ENCODE results near the gene ZBTB38.

The ZBTB38 gene

DNA sequence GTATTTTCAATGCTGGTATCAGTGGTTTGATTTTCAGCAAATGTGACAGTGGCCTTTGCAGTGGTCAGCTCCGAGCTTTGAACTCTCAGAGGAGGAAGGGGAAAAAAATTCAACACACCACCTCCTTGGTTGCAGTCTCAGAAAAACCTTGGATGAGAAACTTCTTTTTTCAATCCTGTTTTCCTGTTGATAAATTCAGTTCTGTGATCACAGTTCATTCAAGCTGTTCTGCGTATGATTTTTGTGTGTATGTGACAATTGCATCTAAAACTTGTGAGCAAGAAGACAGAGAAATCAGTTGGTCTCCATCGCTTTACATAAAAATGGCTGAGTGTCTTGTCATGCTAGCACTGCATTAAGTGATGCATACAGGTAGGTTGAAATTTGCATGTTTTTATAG is 19.2 kb downstream of the ZBTB38 start:
- no peaks in the 10 kb centered on the region for H3K36me3 Mint-ChIP-seq (ENCODE audit: insufficient read depth)
- H3K4me1 Mint-ChIP-seq, result peaks cover 15% of the 10 kb centered on the region
- H3K9me3 Mint-ChIP-seq, result no peaks in the 10 kb centered on the region
- ATAC-seq (replicated peaks; ENCODE audit: extremely low read depth, poor library complexity, severe bottlenecking) (no peak), DNase-seq (ENCODE audit: low spot score in 2 of 2) (no peak)
- H3K27me3 Mint-ChIP-seq, result no peaks in the 10 kb centered on the region
- H3K4me3 Mint-ChIP-seq, result no peak overlapping the region
- no peak overlapping the region for H3K27ac Mint-ChIP-seq (ENCODE audit: low read depth)

GRCh38 chr3:141388395-141388794 is 20.1 kb downstream of the ZBTB38 start:
- no peaks in the 10 kb centered on the region for H3K36me3 Mint-ChIP-seq (ENCODE audit: insufficient read depth)
- peak overlapping the region; percentile 89 for H3K27ac Mint-ChIP-seq (ENCODE audit: low read depth)
- peak overlapping the region; percentile 80 for H3K4me3 Mint-ChIP-seq
- H3K4me1 Mint-ChIP-seq, result peaks cover 15% of the 10 kb centered on the region
- peak; percentile 50 for ATAC-seq (replicated peaks; ENCODE audit: extremely low read depth, poor library complexity, severe bottlenecking)
- H3K9me3 Mint-ChIP-seq, result no peaks in the 10 kb centered on the region
- H3K27me3 Mint-ChIP-seq, result no peaks in the 10 kb centered on the region
- no peak for DNase-seq (ENCODE audit: low spot score in 2 of 2)

DNA sequence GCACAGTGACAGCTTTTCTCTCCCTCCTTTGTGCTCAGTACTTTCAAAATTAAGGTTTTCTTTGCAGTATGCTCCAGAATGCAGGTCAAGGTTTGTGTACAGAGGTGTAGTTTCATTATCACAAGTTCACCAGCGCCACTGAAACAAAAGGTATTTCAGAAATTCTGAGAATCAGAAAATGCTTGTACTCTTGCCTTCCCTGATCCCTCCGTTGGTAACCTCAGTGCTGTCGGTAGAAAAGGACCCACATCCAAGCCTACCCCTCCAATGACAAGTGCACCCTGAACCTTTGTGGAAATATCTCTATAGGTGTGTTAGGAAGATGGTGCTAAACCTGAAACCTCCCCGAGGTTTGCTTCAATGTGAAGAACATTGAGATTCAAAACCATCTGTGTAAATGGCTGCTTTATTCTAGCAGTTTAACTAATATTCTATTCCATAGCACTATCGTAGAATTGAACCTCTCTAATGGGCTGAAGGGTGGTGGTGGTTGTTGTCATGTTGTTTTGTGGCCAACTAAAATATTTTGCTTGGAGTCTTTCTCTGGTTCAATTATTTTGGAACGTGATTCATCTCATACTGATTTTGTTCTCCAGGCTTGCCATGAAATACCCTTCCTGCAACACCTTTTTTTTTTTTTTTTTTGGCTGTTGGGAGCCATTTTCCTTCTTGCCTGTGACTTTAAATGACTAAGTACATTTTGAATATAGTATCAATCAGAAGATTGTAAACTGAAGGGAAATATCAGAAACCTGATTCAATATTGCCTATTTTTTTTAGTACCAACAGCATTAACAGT is 20.7 kb downstream of the ZBTB38 start:
- H3K4me3 Mint-ChIP-seq, result peak overlapping the region; percentile 80
- H3K9me3 Mint-ChIP-seq, result no peaks in the 10 kb centered on the region
- DNase-seq (ENCODE audit: low spot score in 2 of 2), result no peak
- peak overlapping the region; percentile 89 for H3K27ac Mint-ChIP-seq (ENCODE audit: low read depth)
- peaks cover 15% of the 10 kb centered on the region for H3K4me1 Mint-ChIP-seq
- H3K27me3 Mint-ChIP-seq, result no peaks in the 10 kb centered on the region
- ATAC-seq (replicated peaks; ENCODE audit: extremely low read depth, poor library complexity, severe bottlenecking), result peak; percentile 59
- no peaks in the 10 kb centered on the region for H3K36me3 Mint-ChIP-seq (ENCODE audit: insufficient read depth)

DNA sequence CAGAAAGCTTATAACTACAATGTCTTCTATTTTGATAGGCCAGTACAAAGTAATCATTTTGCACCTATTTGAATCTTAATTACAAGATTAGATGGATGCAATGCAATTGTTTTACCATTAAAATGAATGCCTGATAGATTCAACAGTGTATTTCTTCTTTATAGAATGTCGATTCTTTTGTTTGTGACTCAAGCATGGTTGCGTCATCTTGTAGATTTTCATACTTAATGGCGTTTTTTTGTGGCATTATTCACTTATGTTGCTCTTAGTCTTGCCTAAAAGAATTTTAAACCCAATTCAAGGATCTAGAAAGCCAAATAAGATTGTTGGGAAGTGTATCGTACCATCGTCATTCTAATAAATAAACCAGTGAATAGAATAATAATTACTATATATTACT is 21.4 kb downstream of the ZBTB38 start:
- peaks cover 15% of the 10 kb centered on the region for H3K4me1 Mint-ChIP-seq
- no peaks in the 10 kb centered on the region for H3K27me3 Mint-ChIP-seq
- H3K36me3 Mint-ChIP-seq (ENCODE audit: insufficient read depth), result no peaks in the 10 kb centered on the region
- ATAC-seq (replicated peaks; ENCODE audit: extremely low read depth, poor library complexity, severe bottlenecking), result no peak
- no peaks in the 10 kb centered on the region for H3K9me3 Mint-ChIP-seq
- H3K27ac Mint-ChIP-seq (ENCODE audit: low read depth), result peak overlapping the region; percentile 89
- no peak for DNase-seq (ENCODE audit: low spot score in 2 of 2)
- peak overlapping the region; percentile 80 for H3K4me3 Mint-ChIP-seq

DNA sequence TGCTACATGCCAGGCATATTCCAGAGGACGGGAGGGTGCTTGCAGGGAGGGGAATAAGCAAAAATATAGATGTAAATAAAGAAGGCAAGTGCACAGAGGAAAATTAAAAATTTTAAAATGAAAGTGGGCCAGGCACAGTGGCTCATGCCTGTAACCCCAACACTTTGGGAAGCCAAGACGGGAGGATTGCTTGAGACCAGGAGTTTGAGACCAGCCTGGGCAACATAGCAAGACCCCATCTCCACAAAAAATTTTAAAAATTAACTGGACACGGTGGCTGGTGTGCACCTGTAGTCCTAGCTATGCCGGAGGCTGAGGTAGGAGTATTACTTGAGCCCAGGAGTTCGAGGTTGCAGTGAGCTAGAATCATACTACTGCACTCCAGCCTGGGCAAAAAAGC is 22.4 kb downstream of the ZBTB38 start:
- DNase-seq (ENCODE audit: low spot score in 2 of 2), result no peak
- Mint-ChIP-seq H3K27ac (ENCODE audit: low read depth) (no peak overlapping the region), H3K4me1 (peaks cover 15% of the 10 kb centered on the region), H3K36me3 (ENCODE audit: insufficient read depth) (no peaks in the 10 kb centered on the region), H3K4me3 (no peak overlapping the region), H3K27me3 (no peaks in the 10 kb centered on the region), H3K9me3 (no peaks in the 10 kb centered on the region)
- no peak for ATAC-seq (replicated peaks; ENCODE audit: extremely low read depth, poor library complexity, severe bottlenecking)

DNA sequence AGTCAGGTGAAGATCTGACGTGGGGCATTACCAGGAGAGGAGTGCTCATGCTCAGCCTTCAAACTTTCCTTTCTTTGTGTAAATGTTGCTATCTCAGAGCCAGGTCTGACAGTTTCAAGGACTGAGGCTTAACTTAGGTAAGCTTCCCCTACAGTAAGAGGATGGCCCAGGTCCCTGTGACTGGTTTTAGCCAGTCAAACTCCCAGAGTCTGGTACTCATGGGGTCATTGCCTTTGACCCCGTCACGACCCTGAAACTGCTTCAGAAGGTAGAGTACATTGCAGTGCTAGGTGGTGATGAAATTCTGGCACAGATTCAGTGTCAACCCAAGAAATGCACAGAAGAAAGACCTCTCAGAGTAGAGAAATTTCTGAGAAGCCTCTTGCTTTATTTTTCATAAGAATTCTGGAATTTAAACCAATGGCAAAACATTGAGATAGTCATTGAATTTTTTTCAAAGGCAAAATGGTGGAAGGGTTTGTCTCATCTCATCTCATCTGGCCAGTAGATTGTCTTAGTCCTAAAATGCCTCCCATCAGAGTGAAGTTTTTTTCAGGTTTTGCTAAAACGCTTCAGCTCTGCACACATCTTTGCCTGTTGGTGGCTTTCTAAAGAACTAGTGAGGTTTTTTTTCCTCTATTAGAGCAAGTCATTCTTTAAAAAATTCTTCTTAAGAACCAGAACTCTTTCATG is 23.1 kb downstream of the ZBTB38 start:
- H3K27me3 Mint-ChIP-seq, result no peaks in the 10 kb centered on the region
- no peak overlapping the region for H3K27ac Mint-ChIP-seq (ENCODE audit: low read depth)
- ATAC-seq (replicated peaks; ENCODE audit: extremely low read depth, poor library complexity, severe bottlenecking) (no peak), DNase-seq (ENCODE audit: low spot score in 2 of 2) (no peak)
- H3K36me3 Mint-ChIP-seq (ENCODE audit: insufficient read depth), result no peaks in the 10 kb centered on the region
- H3K4me1 Mint-ChIP-seq, result peaks cover 15% of the 10 kb centered on the region
- no peaks in the 10 kb centered on the region for H3K9me3 Mint-ChIP-seq
- no peak overlapping the region for H3K4me3 Mint-ChIP-seq

DNA sequence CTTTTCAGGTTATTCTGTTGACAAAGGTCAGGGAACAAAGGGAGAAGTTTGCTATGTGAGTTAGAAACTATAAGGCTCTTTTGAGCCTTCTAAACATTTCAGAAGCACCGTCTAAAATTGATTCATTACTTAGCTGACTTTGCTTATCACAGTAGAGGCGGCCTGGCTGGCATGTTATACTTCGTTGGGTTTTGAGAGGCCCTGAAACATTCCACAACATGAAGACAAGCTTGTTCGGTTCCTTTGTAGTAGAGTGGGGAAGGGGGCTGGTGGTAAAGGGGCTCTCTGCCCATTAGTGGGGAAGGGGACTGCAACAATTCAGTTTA is 23.6 kb downstream of the ZBTB38 start:
- DNase-seq (ENCODE audit: low spot score in 2 of 2) (no peak), ATAC-seq (replicated peaks; ENCODE audit: extremely low read depth, poor library complexity, severe bottlenecking) (no peak)
- Mint-ChIP-seq H3K9me3 (peaks cover 1% of the 10 kb centered on the region), H3K4me3 (no peak overlapping the region), H3K27me3 (no peaks in the 10 kb centered on the region), H3K36me3 (ENCODE audit: insufficient read depth) (no peaks in the 10 kb centered on the region), H3K4me1 (peaks cover 15% of the 10 kb centered on the region), H3K27ac (ENCODE audit: low read depth) (no peak overlapping the region)

GRCh38 chr3:141392416-141392815 is 24.1 kb downstream of the ZBTB38 start:
- Mint-ChIP-seq H3K27ac (ENCODE audit: low read depth) (no peak overlapping the region), H3K4me3 (no peak overlapping the region), H3K36me3 (ENCODE audit: insufficient read depth) (no peaks in the 10 kb centered on the region), H3K27me3 (no peaks in the 10 kb centered on the region), H3K4me1 (peaks cover 15% of the 10 kb centered on the region), H3K9me3 (peaks cover 5% of the 10 kb centered on the region)
- ATAC-seq (replicated peaks; ENCODE audit: extremely low read depth, poor library complexity, severe bottlenecking), result no peak
- DNase-seq (ENCODE audit: low spot score in 2 of 2), result no peak

- no peak for DNase-seq (ENCODE audit: low spot score in 2 of 2)
- H3K4me3 Mint-ChIP-seq, result no peak overlapping the region
- no peaks in the 10 kb centered on the region for H3K27me3 Mint-ChIP-seq
- peaks cover 5% of the 10 kb centered on the region for H3K9me3 Mint-ChIP-seq
- ATAC-seq (replicated peaks; ENCODE audit: extremely low read depth, poor library complexity, severe bottlenecking), result no peak
- H3K36me3 Mint-ChIP-seq (ENCODE audit: insufficient read depth), result no peaks in the 10 kb centered on the region
- H3K4me1 Mint-ChIP-seq, result peaks cover 15% of the 10 kb centered on the region
- no peak overlapping the region for H3K27ac Mint-ChIP-seq (ENCODE audit: low read depth)
Measured at GRCh38 chr3:141392897-141393734, 24.8 kb downstream of the ZBTB38 start.

DNA sequence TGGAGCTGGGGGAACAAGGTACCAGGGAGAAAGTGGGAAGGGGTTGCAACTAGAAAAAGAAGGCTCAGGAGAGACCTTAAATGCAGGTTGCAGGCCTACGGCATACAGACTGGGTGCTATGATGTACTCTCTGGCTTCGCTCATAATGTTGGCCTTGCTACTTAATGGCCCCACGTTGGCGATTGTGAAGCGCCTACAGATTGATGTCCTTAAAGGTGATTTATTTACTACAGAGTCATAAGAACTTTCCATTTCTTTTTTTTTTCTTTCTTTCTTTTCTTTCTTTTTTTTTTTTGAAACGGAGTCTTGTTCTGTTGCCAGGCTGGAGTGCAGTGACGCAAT is 25.4 kb downstream of the ZBTB38 start:
- peaks cover 5% of the 10 kb centered on the region for H3K9me3 Mint-ChIP-seq
- peaks cover 12% of the 10 kb centered on the region for H3K4me1 Mint-ChIP-seq
- no peaks in the 10 kb centered on the region for H3K36me3 Mint-ChIP-seq (ENCODE audit: insufficient read depth)
- H3K27ac Mint-ChIP-seq (ENCODE audit: low read depth), result no peak overlapping the region
- ATAC-seq (replicated peaks; ENCODE audit: extremely low read depth, poor library complexity, severe bottlenecking) (no peak), DNase-seq (ENCODE audit: low spot score in 2 of 2) (no peak)
- H3K4me3 Mint-ChIP-seq, result no peak overlapping the region
- no peaks in the 10 kb centered on the region for H3K27me3 Mint-ChIP-seq

GRCh38 chr3:141394560-141394959 is 26.3 kb downstream of the ZBTB38 start:
- Mint-ChIP-seq H3K27ac (ENCODE audit: low read depth) (no peak overlapping the region), H3K4me1 (peaks cover 11% of the 10 kb centered on the region), H3K27me3 (no peaks in the 10 kb centered on the region), H3K9me3 (peaks cover 5% of the 10 kb centered on the region), H3K4me3 (no peak overlapping the region), H3K36me3 (ENCODE audit: insufficient read depth) (no peaks in the 10 kb centered on the region)
- no peak for ATAC-seq (replicated peaks; ENCODE audit: extremely low read depth, poor library complexity, severe bottlenecking)
- DNase-seq (ENCODE audit: low spot score in 2 of 2), result no peak

GRCh38 chr3:141395005-141395589 is 26.8 kb downstream of the ZBTB38 start:
- DNase-seq (ENCODE audit: low spot score in 2 of 2), result no peak
- Mint-ChIP-seq H3K4me1 (peaks cover 17% of the 10 kb centered on the region), H3K4me3 (no peak overlapping the region), H3K36me3 (ENCODE audit: insufficient read depth) (no peaks in the 10 kb centered on the region), H3K27me3 (no peaks in the 10 kb centered on the region), H3K9me3 (peaks cover 5% of the 10 kb centered on the region), H3K27ac (ENCODE audit: low read depth) (no peak overlapping the region)
- no peak for ATAC-seq (replicated peaks; ENCODE audit: extremely low read depth, poor library complexity, severe bottlenecking)
